NCI-H345 treated with DMSO at 0.1 percent for 48 hours (cell line): ENCODE results near the gene C1orf159.

Experiments
- DNase-seq: peaks from one replicate; lab custom pipeline; 2025; ENCODE audit not compliant: unreplicated experiment; lab: John Stamatoyannopoulos, UW

The C1orf159 gene

DNA sequence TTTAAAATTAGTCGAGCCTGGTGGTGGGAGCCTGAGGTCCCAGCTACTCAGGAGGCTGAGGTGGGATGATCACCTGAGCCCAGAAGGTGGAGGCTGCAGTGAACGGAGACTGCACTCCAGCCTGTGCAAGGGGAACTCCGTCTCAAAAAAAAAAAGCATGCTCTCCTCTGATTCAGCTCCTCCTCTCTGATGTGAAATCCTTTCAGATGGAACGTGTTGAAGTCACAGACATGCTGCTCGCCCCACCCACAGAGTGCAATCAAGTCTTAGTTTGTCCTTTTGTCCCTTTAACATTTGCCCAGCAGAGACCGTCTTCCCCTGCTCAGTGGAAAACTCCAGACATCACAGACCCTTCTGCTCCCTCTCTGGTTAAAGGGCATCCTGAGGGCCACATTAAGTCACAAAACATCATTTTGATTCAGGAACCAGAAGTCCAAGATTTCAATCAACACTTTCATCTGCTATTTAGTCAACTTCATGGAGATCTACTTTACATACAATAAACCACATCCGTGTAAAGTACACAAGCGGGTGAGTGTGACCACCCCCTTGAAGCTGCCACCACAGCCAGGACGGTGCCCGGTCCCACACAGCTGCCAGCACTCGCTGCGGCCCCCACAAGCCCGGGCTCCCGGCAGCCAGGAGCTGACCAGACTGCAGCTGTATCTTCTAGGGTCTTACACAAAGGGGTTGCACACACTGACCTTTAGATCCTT, 22.8 kb downstream of the C1orf159 start:
- no peak for DNase-seq

DNA sequence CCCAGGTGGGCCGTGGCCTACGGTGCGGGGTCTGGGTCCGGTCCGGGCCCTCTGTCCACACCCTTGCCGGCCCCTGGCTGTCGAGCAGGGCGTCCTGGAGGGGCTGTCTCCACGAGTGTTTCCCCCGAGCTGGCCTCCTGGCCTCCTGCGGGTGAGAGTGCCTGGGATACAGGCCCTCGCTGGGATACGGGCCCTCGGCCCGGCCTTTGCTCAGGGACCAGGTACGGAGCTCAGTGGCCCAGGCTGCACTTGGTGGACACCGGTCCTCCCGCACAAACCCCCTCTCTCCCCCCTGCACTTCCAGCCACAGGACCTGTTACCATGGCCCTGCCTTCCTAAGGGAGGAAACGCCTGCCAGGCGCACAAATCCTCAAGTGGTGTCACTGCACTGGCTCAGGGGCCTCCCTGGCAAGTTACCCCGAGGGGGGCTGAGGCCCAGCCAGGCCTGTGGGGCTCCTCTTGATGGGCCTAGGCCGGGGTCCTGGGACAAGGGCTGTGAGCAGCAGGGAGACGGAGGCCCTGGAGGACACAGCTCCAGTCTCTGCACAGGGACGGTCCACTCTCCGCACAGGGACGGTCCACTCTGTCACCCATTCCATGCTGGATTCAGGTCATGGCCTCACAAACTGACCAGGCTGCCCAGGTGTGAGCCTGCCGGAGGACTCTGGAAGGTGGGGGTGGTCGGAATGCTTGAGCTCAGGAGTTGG, 23.6 kb downstream of the C1orf159 start:
- DNase-seq = no peak

DNA sequence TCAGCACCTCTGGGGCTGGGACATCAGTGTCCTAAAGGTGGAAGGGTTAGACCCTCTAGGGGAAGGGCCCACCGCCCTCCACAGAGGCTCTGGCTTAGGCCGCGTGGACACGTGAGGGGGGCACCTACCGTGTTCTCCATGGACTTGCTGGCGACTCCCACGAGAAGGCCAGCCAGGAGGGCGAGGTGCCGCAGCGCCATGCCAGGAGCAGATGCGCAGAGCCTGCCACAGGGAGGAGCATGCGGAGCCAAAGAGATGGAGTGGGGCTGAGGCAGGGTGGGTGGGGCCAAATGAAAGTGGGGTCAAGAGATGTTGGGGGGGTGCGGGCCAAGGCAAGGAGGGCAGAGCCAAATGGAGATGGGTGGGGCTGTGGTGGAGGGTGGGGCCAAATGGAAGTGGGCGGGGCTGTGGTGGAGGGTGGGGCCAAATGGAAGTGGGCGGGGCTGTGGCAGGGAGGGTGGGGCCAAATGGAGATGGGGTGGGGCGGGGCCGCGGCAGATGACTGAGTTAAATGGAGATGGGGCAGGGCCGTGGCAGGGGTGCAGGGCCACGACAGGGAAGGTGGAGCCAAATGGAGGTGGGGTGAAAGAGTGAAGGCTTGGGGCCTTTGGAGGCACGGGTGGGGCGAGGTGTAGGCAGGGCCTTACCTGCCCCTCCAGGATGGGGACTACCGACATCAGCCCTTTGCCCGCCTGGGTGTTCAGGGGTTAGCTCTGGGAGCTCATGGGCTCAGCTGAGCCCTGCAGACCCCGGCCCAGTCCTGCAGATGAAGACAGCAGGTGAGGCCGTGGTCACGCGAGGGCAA, 24.3 kb downstream of the C1orf159 start:
- DNase-seq = no peak

DNA sequence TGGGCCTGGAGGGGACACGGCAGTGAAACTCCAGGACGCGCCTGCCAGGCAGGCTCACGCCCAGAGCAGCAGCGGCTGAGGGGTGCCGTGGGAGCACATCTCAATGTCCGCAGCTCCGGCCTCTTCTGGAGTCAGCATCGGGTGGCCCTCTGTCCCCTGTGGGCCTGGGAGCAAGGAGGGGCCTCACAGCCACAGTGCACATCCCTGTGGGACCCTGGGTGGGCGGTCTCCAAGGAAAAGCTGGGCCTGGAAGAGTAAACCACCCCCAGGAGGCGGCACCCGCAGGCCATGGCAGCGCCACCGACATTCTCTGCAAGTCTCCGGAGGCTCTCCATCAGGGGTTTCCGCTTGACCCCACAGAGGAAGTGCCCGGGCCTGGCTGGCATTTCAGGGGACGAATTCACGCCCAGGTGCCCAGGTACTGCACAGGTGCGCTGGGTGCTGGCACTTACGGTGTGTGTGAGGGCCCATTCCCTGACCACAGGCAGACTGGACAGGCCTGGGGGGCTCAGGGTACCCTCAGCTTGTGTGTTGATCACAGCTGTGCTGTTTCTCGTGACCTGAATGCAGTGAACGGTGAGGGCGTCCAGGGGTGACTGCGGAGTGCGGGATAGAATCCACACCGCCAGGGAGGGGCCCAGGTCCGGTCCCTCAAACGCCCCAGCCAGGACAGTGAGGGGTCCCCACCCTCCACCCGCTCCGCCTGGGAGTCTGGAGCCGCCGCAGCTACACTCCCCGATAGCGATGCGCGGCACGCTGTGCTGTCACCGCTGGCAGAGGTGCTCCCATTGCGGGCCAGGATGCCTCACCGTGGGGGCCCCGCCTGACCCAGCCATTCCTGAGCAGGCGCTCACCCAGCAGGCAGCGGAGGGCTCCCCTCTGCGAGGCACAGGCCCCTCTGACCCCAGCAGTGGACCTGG, 25.2 kb downstream of the C1orf159 start:
- no peak for DNase-seq

DNA sequence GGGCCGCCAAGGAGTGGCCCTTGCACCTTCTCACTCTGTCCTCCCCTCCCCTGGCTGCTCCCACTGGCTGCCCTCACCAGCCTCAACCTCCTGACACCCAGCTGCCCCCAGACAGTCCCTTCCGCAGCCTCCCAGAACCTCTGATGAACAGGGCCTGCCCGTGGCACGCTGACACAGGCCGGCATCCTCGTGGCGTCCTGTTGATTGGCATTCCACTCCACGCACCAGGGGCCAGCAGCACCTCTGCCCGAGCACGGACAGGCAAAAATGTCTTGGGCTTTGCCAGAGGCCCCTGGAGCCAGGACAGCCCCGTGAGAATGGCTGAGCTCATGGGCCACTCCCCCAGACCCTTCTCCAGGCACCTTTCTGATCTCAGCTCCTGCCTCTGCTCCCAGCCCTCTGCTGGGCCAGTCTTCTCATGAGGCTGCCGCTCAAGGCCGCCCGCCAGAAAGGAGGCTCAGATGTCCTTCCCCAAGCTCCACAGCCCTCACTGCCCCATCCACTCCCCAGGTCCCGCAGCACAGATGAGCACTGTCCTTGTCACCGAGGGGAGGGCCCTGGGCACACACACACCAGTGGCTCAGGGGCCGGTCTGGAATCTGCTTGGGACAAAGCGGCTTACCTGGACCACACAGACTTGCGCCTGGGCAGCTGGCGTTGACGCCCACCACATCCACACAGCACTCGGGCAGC, 26.0 kb downstream of the C1orf159 start:
- DNase-seq = no peak

DNA sequence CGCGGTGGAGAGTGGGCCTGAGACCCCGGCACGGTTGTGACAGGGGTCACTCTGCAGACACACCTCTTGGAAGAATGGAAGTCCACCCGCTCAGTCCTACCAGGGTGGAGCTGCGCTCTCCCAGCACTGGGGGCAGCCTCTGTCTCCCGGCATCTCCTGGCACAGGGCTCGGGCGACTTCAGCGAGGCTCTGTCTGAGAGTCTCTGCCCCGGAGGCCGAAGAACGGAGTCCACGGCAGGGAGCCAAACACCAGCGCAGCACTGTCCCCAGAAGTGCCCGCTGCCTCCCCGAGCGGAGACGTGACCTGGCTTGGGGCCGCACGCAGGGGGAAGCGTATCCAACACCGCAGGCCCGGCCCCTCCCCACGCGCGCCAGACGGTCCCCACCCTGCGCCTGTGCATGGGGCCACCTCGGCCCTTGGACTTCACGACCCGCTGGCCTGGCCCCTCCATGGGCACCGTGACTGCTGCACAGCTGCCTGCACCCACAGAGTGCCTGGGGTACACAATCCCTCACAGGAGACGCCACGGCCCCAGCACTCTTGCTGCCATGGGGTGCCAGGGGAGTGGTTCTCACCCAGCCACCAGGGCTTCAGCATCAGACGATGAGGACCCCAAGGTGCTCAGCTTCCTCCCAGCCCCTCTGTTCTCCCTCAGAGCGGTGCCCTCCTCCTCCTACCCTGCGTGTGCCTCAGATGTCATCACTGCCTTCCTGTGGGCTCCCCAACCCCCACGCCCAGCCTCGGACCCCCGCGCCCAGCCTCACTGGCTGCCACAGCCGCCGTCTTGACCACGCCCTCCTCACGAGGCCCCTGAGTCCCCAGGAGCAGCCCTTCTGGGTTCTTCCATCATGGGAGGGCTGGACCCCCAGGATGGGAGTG, 26.8 kb downstream of the C1orf159 start:
- no peak for DNase-seq

DNA sequence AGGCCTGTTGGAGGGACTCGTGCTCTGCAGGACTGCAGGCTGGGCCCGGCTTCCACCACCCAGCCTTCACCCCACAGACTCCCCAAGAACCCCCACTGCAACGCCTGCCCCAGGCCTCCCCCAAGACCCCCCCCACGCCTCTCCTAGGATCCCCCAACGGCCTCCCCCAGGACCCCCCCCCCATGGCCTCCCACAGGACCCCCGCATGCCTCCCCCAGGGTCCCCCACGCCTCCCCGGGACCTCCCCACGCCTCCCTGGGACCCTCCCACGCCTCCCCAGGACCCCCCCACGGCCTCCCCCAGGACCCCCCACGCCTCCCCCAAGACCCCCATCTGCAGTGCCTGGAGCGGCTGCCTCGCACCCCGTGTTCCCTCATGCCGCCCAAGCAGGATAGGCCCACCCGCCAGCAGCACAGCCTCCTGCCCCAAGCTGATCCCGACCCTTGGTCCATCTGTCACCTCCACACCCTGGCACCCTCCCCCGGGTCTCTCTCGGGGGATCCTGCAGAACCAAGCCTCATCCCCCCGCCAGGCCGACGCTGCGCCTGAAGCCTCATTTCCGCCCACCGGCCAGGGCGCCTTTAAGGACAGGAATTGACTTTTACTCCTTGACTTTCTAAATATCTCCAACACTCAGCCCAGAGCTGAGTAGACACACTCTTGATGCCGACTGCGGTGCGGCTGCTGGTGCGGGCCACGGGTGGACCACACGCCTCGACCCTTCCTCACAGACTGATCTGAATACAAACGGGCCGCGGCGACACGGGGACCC, 27.7 kb downstream of the C1orf159 start:
- no peak for DNase-seq

DNA sequence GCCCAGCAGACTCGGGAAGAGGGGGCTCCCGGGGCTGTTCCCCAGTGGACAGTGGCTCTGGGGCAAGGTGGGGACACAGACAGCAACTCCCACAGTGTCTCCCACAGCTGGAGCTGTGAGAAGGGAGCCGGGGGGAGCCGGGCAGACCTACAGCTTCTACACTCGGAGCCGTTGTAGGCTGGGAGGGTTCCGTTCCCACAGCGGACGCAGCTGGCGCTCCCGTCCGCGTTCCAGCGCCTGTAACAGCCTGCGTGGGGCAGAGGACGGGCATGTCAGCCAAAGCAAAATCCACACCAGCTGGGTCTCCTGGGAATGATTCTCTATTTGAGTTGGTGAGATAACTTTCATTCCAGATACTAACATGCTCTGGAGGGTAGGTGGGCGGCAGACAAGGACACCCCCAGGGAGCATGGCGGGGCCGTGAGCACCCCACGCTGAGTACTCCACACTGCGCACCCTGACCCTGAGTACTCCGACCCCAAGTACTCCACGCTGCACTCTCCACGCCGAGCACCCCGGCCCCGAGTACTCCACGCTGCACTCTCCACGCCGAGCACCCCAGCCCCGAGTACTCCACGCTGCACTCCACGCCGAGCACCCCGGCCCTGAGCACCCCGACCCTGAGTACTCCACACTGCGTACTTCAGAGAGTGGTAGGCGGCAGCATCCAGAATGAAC, 28.4 kb downstream of the C1orf159 start:
- no peak for DNase-seq

DNA sequence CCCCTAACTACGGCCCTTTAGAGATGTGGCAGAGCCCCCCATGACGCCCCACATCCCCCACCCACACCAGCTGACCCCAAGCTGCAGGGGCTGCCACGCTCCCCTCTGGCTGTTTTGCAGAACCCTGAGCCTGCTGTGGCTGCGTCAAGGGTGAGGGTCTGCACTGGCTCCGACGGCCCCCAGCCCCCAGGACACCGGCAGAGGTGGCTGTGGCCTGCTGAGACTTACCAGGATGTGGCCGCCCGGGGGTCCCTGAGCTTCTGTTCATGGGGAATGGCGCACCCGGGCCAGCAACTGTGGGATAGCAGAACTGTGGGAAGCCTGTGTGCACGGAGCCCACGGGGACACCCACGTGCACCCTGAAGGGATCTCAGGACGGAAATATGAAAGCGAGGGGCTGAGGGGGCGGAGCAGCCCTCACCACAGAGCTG, 29.0 kb downstream of the C1orf159 start:
- no peak for DNase-seq

DNA sequence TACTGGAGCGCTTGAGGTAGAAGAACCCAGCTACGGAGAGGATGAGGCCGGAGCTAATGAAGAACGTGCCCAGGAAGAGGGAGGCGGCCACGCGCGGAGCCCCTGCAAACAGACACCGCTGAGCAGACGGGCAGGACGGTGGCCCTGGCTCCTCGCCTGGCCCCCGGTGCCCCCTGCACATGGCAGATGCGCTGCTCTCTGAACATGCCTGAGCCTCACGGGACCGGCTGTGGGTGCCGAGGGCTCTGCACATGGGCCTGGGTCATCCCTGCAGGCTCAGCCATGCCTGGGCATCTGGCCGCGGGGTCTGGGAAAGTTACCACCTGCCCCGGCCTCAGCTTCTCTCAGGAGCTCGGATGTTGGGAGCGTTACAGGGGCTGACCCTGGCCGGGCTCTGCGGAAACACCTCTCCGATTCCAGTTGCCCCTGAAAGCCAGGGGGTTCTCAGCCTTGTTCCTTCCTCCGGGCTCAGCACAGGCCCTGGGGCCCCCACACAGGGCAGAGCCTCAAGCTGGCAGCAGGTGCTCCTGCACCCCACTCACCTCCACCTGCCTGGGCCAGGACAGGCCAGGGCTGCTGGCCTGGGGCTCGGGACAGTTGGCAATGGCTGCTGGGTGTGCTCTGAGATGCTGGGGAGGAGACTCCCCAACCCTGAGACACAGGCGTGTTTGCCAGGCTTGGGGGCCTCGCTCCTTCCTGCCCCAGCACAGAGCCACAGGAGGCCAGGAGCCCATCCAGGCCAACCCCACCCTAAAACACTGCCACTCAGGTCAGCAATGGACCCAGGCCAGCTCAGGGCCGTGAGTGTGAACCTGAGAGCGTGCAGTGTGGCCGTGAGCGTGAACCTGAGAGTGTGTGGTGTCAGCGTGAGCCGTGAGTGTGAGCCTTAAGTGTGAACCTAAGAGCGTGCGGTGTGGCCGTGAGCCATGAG, 29.7 kb downstream of the C1orf159 start:
- no peak for DNase-seq

DNA sequence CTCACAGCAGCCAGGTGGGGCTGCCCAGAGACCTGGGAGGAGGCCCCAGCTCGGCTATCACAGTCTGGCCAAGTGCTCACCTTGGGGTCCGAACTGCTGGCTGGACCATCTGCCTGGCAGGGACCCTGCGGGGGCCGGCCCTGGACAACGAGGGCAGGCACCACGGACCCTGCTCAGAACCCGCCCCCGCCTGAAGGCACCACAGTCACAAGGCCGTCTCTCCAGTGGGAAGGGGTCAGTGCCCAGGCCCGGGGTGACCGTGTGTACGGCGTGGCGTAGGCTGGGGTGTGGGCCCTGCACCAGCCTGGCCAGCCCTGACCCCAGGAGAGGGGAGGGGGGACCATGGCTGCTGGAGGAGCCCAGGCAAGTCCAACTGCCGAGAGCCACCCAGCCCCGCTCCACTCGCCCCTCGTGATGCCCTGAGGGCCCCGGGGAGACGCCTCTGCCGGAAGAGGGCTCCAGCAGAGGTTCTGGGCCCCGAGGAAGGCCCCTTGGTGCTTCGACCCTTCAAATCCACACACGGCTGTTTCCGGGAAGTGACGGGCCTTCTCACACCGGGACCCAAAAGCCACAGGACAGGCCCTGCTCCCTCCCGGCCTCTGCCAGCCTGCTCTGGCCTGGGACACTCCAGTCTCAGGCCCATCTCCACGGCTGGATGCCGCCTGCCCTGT, 30.6 kb downstream of the C1orf159 start:
- DNase-seq = no peak

DNA sequence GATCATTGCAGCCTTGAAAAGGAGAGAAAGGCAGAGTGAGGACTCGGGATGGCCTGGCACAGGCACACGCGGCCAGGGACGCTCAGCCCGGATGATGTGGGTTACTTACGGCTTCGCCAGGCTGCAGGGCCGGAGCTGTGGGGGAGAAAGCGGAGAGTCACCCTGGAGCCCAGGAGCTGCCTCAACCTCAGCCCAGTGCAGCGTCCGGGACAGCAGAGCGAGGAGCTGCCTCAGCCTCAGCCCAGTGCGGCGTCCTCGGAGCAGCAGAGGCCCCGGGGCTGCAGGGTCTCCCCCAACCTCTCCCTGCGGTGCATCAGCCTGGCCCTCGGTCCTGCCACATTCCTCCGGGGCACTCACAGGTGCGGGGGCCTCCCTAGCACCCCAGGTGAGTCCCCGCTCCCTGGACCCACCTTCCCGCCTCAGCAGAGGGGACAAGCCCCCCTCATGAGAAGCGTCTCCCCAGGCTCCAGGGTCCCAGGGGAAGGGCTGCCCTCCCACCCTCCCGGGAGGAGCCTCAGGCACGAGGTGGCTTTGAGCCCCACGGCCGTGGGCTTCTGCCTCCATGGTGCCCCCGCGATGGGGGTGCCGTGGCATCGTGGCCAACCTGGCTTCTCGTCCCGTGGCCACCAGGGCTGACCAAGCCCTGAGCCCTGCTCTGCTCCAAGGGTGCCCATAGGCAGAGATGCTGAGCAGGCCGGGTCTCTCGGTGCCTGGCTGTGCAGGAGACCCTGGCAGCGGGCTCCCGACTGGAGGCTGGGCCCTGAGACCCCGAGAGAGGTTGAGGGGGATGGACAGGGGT, 31.3 kb downstream of the C1orf159 start:
- no peak for DNase-seq

DNA sequence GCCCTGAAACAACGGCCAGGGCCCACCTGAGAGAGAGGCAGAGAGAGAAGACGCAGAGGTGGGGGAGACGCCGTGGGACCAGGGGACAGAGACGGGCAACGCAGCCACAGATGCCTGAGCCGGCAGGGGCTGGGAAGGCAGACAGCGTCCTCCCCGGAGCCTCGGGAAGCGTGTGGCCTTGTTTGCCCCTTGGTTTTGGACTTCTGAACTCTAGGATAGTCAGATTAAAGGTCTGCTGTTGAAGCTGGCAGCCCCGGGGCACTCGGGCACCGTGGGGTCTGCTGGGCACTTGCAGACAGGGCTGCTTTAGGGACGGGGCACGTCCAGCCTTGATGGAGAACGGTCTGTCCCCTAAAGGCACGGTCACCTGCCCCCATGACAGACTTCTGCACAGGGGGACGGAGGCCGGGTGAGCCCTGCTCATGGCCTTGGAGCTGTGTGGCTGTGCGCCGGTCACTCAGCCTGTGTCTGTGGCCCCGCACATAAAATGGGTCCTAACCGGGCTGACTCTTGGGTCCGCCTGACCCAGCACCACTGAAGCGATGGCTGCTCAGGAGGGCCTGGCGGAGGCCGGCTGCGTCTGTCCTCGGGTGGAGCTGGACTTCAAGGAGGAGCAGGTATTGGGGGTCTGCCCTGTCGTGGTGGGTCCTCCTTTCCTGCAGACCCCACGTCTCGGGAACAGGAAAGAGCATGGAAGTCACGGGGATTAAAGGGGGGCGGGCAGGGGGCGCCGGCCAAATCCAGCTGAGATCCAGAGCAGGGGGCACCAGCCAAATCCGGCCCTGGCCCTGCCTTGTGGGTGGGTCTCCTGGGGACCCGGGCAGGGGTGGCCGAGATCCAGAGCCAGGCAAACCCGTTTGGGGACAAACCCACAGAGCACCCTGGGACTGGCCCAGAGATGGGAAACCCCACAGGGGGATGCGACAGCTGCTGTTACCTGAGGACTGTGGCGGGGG, 32.2 kb downstream of the C1orf159 start:
- DNase-seq = no peak

DNA sequence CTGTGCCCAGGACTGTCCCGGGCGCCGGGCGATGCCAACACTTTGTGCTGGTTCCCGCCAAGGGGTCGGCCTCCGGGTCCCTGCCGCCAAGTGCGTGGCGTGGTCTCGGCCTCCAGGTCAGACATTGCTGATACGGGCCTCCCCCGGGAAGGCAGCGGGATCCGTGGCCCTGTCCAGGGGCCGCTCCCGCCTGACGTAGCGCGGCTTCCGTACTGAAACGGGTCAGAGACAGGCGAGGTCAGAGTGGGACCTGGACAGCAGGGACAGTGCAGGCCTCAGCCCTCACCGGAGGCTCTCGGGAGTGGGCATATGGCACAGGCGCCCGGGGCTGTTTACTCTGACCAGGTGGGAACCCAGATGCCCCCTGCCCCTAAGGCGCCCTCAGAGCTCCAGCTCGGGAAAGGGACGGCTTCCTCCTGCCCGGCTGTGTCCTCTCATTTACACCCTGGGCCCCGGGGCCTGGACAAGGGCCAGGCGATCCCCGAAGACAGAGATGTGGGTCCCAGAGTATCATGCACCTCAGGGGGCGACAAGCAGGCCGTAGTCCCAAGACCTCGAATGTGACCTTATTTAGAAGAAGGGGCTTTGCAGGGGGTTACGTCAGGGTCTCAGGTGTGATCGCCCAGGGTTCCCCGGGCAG, 33.0 kb downstream of the C1orf159 start:
- no peak for DNase-seq
